ENCODE data around the gene NAA25. TPM values are rescaled to one million over a fixed set of nuclear protein-coding genes. Genes with fewer than 3 reads are reported as not detected.

The NAA25 gene
- polyA plus RNA-seq, 1 of the 3 experiments (the other 2 are of a cell fraction), result 4.4 TPM

DNA sequence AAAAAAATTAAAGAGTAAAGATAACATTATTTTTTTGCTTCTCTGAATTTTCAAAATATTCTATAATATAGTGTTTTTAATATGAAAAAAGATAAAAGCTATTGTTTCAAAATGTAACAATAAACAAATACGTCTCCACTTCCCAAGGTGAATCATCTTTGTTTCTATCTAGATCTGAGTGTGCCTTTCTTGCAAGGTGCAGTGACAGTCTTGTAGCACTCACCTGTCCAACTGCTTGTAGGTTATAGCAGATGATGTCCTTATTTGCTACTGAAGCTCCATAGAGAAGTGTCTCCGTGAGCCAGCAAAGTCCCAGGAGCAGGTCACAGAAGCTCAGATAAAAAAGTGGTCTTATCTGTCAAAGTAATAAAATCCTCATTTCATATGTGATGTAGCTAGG, 117.0 kb downstream of the NAA25 start (continued):
- no peak for TF ChIP-seq FOSL2 (IDR thresholded peaks at IDR 0.05; ENCODE audit: borderline replicate concordance, low read depth)

DNA sequence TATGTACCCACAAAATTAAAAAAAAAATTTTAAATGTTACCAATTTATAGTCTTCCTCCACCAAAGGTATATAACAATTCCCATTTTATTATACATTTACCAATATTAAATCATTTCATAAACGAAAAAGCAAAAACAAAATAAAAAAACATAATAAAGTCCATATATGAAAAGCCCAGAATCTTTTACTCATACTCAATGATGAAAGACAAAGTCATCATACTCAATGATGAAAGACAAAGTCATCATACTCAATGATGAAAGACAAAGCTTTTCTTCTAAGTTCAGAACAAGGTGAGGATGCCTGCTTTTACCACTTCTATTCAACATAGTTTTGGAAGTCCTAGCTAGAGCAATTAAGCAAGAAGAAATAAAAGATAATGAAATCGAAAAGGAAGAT, 123.8 kb downstream of the NAA25 start:
- no peaks in the 10 kb centered on the region for H3K27me3 ChIP-seq (ENCODE audit: insufficient read depth)
- H3K79me2 ChIP-seq (ENCODE audit: insufficient read depth), result no peaks in the 10 kb centered on the region
- H3F3A ChIP-seq (replicated peaks; ENCODE audit: insufficient read depth), result no peaks in the 10 kb centered on the region
- H3K4me1 ChIP-seq (ENCODE audit: control insufficient read depth in 1 of 2, insufficient read depth in 2 of 2, low read depth in 1 of 2, low read length in 1 of 2), result no peaks in the 10 kb centered on the region
- WGBS (ENCODE audit: low lambda C conversion rate), result 58% methylated on average over 2 of the region's 2 CpGs
- no peaks in the 10 kb centered on the region for H3K36me3 ChIP-seq (replicated peaks in 1 of 2; ENCODE audit: control insufficient read depth in 1 of 2, insufficient read depth in 2 of 2, low read length in 1 of 2)
- no peak overlapping the region for H2AFZ ChIP-seq (ENCODE audit: low read depth)
- H4K20me1 ChIP-seq (ENCODE audit: insufficient read depth), result no peaks in the 10 kb centered on the region
- DNase-seq, result no peak
- ChIA-PET CTCF (no interaction called here), POLR2A (no interaction called here)
- TF ChIP-seq TCF12 (IDR thresholded peaks at IDR 0.05) (no peak), GATA2 (CRISPR knock-in tag; IDR thresholded peaks at IDR 0.05) (no peak), RCOR1 (IDR thresholded peaks at IDR 0.05; ENCODE audit: low read length) (no peak), JUND (IDR thresholded peaks at IDR 0.05) (no peak), RAD21 (IDR thresholded peaks at IDR 0.05; ENCODE audit: low read length) (no peak), MEF2A (IDR thresholded peaks at IDR 0.05; ENCODE audit: borderline replicate concordance, low read depth) (no peak), EZH2phosphoT487 (IDR thresholded peaks at IDR 0.05; ENCODE audit: borderline replicate concordance, low read depth) (no peak), TAF1 (IDR thresholded peaks at IDR 0.05; ENCODE audit: borderline replicate concordance, low read depth, low read length) (no peak), FOXM1 (IDR thresholded peaks at IDR 0.05; ENCODE audit: low read depth) (no peak), TEAD4 (IDR thresholded peaks at IDR 0.05; ENCODE audit: borderline replicate concordance, insufficient read depth) (no peak), ELF1 (IDR thresholded peaks at IDR 0.05) (no peak), RXRA (IDR thresholded peaks at IDR 0.05; ENCODE audit: borderline replicate concordance, low read depth) (no peak), YY1 (IDR thresholded peaks at IDR 0.05; ENCODE audit: low read depth) (no peak), NFIC (IDR thresholded peaks at IDR 0.05; ENCODE audit: borderline replicate concordance) (no peak)
- TF ChIP-seq, protein P1, sequence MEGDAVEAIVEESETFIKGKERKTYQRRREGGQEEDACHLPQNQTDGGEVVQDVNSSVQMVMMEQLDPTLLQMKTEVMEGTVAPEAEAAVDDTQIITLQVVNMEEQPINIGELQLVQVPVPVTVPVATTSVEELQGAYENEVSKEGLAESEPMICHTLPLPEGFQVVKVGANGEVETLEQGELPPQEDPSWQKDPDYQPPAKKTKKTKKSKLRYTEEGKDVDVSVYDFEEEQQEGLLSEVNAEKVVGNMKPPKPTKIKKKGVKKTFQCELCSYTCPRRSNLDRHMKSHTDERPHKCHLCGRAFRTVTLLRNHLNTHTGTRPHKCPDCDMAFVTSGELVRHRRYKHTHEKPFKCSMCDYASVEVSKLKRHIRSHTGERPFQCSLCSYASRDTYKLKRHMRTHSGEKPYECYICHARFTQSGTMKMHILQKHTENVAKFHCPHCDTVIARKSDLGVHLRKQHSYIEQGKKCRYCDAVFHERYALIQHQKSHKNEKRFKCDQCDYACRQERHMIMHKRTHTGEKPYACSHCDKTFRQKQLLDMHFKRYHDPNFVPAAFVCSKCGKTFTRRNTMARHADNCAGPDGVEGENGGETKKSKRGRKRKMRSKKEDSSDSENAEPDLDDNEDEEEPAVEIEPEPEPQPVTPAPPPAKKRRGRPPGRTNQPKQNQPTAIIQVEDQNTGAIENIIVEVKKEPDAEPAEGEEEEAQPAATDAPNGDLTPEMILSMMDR (IDR thresholded peaks at IDR 0.05), result no peak
- TF ChIP-seq, protein P2, sequence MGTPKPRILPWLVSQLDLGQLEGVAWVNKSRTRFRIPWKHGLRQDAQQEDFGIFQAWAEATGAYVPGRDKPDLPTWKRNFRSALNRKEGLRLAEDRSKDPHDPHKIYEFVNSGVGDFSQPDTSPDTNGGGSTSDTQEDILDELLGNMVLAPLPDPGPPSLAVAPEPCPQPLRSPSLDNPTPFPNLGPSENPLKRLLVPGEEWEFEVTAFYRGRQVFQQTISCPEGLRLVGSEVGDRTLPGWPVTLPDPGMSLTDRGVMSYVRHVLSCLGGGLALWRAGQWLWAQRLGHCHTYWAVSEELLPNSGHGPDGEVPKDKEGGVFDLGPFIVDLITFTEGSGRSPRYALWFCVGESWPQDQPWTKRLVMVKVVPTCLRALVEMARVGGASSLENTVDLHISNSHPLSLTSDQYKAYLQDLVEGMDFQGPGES (IDR thresholded peaks at IDR 0.05; ENCODE audit: low read depth, low read length), result no peak
- TF ChIP-seq, protein P3, sequence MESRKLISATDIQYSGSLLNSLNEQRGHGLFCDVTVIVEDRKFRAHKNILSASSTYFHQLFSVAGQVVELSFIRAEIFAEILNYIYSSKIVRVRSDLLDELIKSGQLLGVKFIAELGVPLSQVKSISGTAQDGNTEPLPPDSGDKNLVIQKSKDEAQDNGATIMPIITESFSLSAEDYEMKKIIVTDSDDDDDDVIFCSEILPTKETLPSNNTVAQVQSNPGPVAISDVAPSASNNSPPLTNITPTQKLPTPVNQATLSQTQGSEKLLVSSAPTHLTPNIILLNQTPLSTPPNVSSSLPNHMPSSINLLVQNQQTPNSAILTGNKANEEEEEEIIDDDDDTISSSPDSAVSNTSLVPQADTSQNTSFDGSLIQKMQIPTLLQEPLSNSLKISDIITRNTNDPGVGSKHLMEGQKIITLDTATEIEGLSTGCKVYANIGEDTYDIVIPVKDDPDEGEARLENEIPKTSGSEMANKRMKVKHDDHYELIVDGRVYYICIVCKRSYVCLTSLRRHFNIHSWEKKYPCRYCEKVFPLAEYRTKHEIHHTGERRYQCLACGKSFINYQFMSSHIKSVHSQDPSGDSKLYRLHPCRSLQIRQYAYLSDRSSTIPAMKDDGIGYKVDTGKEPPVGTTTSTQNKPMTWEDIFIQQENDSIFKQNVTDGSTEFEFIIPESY (IDR thresholded peaks at IDR 0.05; ENCODE audit: borderline replicate concordance, low read depth), result no peak
- TF ChIP-seq, protein P4, sequence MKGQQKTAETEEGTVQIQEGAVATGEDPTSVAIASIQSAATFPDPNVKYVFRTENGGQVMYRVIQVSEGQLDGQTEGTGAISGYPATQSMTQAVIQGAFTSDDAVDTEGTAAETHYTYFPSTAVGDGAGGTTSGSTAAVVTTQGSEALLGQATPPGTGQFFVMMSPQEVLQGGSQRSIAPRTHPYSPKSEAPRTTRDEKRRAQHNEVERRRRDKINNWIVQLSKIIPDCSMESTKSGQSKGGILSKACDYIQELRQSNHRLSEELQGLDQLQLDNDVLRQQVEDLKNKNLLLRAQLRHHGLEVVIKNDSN (IDR thresholded peaks at IDR 0.05; ENCODE audit: borderline replicate concordance, low read depth), result no peak
- no peaks in the 10 kb centered on the region for H3K9me3 ChIP-seq
- H3K9me2 ChIP-seq, result no peaks in the 10 kb centered on the region
- no peak overlapping the region for H3K27ac ChIP-seq (ENCODE audit: low read depth in 2 of 2, low read length in 1 of 2)
- H3K4me3 ChIP-seq (ENCODE audit: low read depth in 2 of 2, low read length in 1 of 2), result no peak overlapping the region
- H3K4me2 ChIP-seq, result no peak overlapping the region
- no peak overlapping the region for H3K9ac ChIP-seq

Data from SK-N-SH (cell line).